DND-41 (cell line): ENCODE measurements around the gene JSRP1.

Experiments used
- ATAC-seq: fragments of 200-7000 bp; cut with Tn5 transposase; 3 replicates; pipeline ENCODE4 v1.9.1; 2021; ENCODE audit warnings: low read depth; ENCODE audit not compliant: insufficient read depth
- DNase-seq: peaks from one replicate; pipeline ENCODE4 v3.0.0-alpha.2; 2020
- H2AFZ ChIP-seq: 2 replicates; pipeline ENCODE4 v1.6.0; 2012; ENCODE audit warnings: low read depth, low read length
- H3K27ac ChIP-seq: 2 replicates; pipeline ENCODE4 v1.5.1; 2012; ENCODE audit warnings: low read length, inconsistent platforms
- H3K27me3 ChIP-seq: fragments of 200-600 bp; sonication (generic); 2 replicates; pipeline ENCODE4 v1.6.0; 2012; ENCODE audit warnings: low read length, mild to moderate bottlenecking, inconsistent platforms; ENCODE audit not compliant: insufficient read depth, poor library complexity
- H3K36me3 ChIP-seq: 2 replicates; pipeline ENCODE4 v1.5.1; 2012; ENCODE audit warnings: low read length, inconsistent platforms; ENCODE audit not compliant: insufficient read depth
- H3K4me1 ChIP-seq: 2 replicates; pipeline ENCODE4 v1.5.1; 2012; ENCODE audit warnings: mild to moderate bottlenecking, low read length; ENCODE audit not compliant: insufficient read depth
- H3K4me2 ChIP-seq: 2 replicates; pipeline ENCODE4 v1.6.0; 2012; ENCODE audit warnings: mild to moderate bottlenecking, moderate library complexity, low read length, inconsistent platforms; ENCODE audit not compliant: insufficient read depth
- H3K4me3 ChIP-seq, 2 experiments: fragments of 200-600 bp in 1 of 2; shearing (Covaris generic) in 1 of 2; 2 replicates each; pipeline ENCODE4 v1.5.1; 2012 to 2016; ENCODE audit warnings: inconsistent platforms in 2 of 2, low read length in 2 of 2, mild to moderate bottlenecking in 2 of 2, low read depth in 1 of 2, moderate library complexity in 1 of 2
- H3K79me2 ChIP-seq: 2 replicates; pipeline ENCODE4 v1.6.0; 2012; ENCODE audit warnings: low read length, inconsistent platforms; ENCODE audit not compliant: insufficient read depth
- H3K9ac ChIP-seq: 2 replicates; pipeline ENCODE4 v1.6.0; 2012; ENCODE audit warnings: low read depth, mild to moderate bottlenecking, inconsistent platforms, low read length, moderate library complexity
- H3K9me3 ChIP-seq: 2 replicates; pipeline ENCODE4 v1.5.1; 2012; ENCODE audit warnings: low read length, moderate library complexity, mild to moderate bottlenecking, inconsistent platforms; ENCODE audit not compliant: insufficient read depth, severe bottlenecking
- H4K20me1 ChIP-seq: 2 replicates; pipeline ENCODE4 v1.6.0; 2012; ENCODE audit warnings: low read length; ENCODE audit not compliant: insufficient read depth
- CTCF ChIP-seq: IDR thresholded peaks from 2 replicates; pipeline ENCODE4 v1.5.1; 2012; ENCODE audit warnings: borderline replicate concordance, low read length, moderate library complexity, mild to moderate bottlenecking; ENCODE audit not compliant: poor library complexity, severe bottlenecking; ENCODE audit errors: extremely low read depth
- EZH2 ChIP-seq: IDR thresholded peaks from 3 replicates; pipeline ENCODE4 v1.6.1; 2012; ENCODE audit warnings: borderline replicate concordance, low read depth, mild to moderate bottlenecking, moderate library complexity, low read length, inconsistent platforms; ENCODE audit not compliant: severe bottlenecking

JSRP1 gene

DNA sequence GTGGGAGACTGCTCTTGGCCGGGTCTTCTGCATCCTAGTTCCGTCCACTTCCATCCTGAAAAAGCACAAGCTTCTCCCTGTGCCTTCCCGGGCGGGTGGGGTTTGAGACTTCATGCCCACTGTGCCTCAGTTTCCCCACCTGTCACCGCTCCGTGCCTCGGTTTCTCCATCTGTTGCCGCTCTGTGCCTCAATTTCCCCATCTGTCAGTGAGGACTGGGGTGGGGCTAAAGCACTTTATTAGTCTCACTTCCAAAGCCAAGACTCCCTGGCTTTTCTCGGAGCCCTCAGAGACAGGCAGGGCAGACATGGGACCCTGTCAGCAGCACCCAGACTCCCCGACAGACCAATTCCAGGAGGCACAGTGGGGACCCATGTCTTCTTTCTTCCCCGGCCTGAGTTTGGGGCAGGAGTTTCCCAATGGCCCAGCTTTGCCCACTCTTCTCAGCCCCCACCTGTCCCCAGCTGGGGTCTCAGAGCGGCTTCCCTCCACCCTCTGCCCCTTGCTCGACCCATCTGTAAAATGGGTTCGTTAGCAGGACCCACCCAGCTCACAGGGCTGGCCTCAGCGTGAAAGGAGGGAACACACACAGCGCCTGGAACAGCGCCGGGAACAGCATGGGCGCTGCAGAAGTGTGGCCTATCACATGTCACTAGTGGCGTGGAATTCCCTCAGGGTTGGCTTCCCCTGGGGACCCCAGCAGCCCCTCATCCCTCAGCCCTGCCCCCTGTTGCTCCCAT is 30.4 kb upstream of the JSRP1 start:
- no peak overlapping the region for H3K4me2 ChIP-seq
- no peaks in the 10 kb centered on the region for H3K27me3 ChIP-seq
- H3K36me3 ChIP-seq, result no peaks in the 10 kb centered on the region
- H2AFZ ChIP-seq, result no peak overlapping the region
- TF ChIP-seq CTCF (no peak), EZH2 (no peak)
- H3K27ac ChIP-seq, result no peak overlapping the region
- H3K4me1 ChIP-seq, result peaks cover 11% of the 10 kb centered on the region
- no peak overlapping the region for H3K9ac ChIP-seq
- peaks cover 9% of the 10 kb centered on the region; the same call in 1 of the 2 replicates for H4K20me1 ChIP-seq
- H3K9me3 ChIP-seq, result no peaks in the 10 kb centered on the region
- no peak overlapping the region for H3K4me3 ChIP-seq
- DNase-seq (no peak), ATAC-seq (no peak)
- no peaks in the 10 kb centered on the region for H3K79me2 ChIP-seq

GRCh38 chr19:2283835-2284507 is 27.8 kb upstream of the JSRP1 start:
- no peak for TF ChIP-seq EZH2
- TF ChIP-seq CTCF, result no peak
- Histone ChIP-seq H3K4me1 (no peaks in the 10 kb centered on the region), H4K20me1 (peaks cover 9% of the 10 kb centered on the region; the same call in 1 of the 2 replicates), H3K4me2 (no peak overlapping the region), H3K27me3 (no peaks in the 10 kb centered on the region), H3K36me3 (no peaks in the 10 kb centered on the region), H2AFZ (no peak overlapping the region), H3K79me2 (no peaks in the 10 kb centered on the region), H3K9ac (no peak overlapping the region), H3K27ac (no peak overlapping the region), H3K4me3 (no peak overlapping the region), H3K9me3 (no peaks in the 10 kb centered on the region)
- no peak for DNase-seq
- no peak for ATAC-seq

DNA sequence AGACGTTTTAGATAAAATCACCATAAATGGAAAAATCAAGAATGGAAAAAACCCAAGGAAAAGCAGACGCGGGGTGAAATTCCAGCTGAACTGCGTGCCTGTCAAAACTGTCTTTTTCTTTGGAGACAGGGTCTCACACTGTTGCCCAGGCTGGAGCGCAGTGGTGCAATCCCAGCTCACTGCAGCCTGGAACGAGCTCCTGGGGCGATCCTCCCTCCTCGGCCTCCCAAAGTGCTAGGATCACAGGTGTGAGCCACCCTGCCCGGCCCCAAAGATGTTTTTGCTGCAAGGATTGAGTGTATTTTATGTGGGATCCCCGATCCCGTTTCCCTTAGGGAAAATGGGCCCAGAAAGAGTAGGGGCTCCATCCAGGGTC is 26.6 kb upstream of the JSRP1 start:
- H2AFZ ChIP-seq, result no peak overlapping the region
- H3K27me3 ChIP-seq, result no peaks in the 10 kb centered on the region
- H3K79me2 ChIP-seq, result no peaks in the 10 kb centered on the region
- no peaks in the 10 kb centered on the region for H3K4me1 ChIP-seq
- ATAC-seq (no peak), DNase-seq (no peak)
- H3K9me3 ChIP-seq, result no peaks in the 10 kb centered on the region
- H3K4me3 ChIP-seq, result no peak overlapping the region
- no peak overlapping the region for H3K9ac ChIP-seq
- H3K36me3 ChIP-seq, result no peaks in the 10 kb centered on the region
- peaks cover 2% of the 10 kb centered on the region; the same call in 1 of the 2 replicates for H4K20me1 ChIP-seq
- no peak overlapping the region for H3K4me2 ChIP-seq
- TF ChIP-seq CTCF (no peak), EZH2 (no peak)
- H3K27ac ChIP-seq, result no peak overlapping the region
